Measurements from ENCODE around the gene SUN1. TPM values are rescaled to one million over a fixed set of nuclear protein-coding genes. Genes with fewer than 3 reads are reported as not detected.

SUN1 gene
- total and polyA plus RNA-seq, 10 of the 15 experiments (the other 5 are each of a cell fraction or from before 2014, with no cell fraction given): 27.8 to 107 (median 65.8) TPM

- ChIA-PET CTCF (no interaction called here), SMC1A (ENCODE audit: uncharacterized antibody, unreplicated experiment) (no interaction called here), POLR2A (no interaction called here), RAD21 (ENCODE audit: unreplicated experiment) (no interaction called here)
- H3K27ac ChIP-seq (ENCODE audit: control insufficient read depth, insufficient read depth): no peak overlapping the region
- no peaks in the 10 kb centered on the region for H3K4me1 ChIP-seq (ENCODE audit: control insufficient read depth, insufficient read depth, low read length)
- no peak overlapping the region for H2AFZ ChIP-seq (ENCODE audit: control insufficient read depth, low read depth, low read length)
- H3K36me3 ChIP-seq (ENCODE audit: control insufficient read depth in 2 of 2, insufficient read depth in 2 of 2, low read length in 1 of 2): peaks cover 5 to 33% of the 10 kb centered on the region in 2 experiments; a peak in 3 of 4 replicates
- no peaks in the 10 kb centered on the region for H3K27me3 ChIP-seq (replicated peaks in 1 of 2; ENCODE audit: control insufficient read depth in 2 of 2, insufficient read depth in 2 of 2, low read length in 1 of 2)
- 87% methylated on average over 30 of the region's 30 CpGs for WGBS (ENCODE audit: insufficient coverage, insufficient replicate concordance, low lambda C conversion rate, missing lambda C conversion rate)
- ATAC-seq (no peak), FAIRE-seq (no peak), DNase-seq (ENCODE audit: low read depth, low spot score) (no peak)
- H3K4me3 ChIP-seq: no peak overlapping the region
- intact Hi-C loops (cut with micrococcal nuclease; ENCODE audit: unreplicated experiment) (no loop called here), in situ Hi-C loops (cut with MboI) (no loop called here)
- peaks cover 3% of the 10 kb centered on the region; the same call in 1 of the 2 replicates for H4K20me1 ChIP-seq (ENCODE audit: control insufficient read depth, insufficient read depth)
- H3K9me3 ChIP-seq (replicated peaks; ENCODE audit: control insufficient read depth, insufficient read depth, low read length): no peaks in the 10 kb centered on the region; the same call in 2 of the 3 replicates
- no peak overlapping the region for H3K4me2 ChIP-seq (ENCODE audit: control insufficient read depth, insufficient read depth)
- peaks cover 31% of the 10 kb centered on the region for H3K79me2 ChIP-seq (ENCODE audit: control insufficient read depth, insufficient read depth, low read length)
- no TSS peak for BruUV-seq (replicated peaks)
- H3K9ac ChIP-seq (ENCODE audit: control insufficient read depth, insufficient read depth, low read length): no peak overlapping the region
- TF ChIP-seq ZNF592 (IDR thresholded peaks at IDR 0.05): no peak
- TF ChIP-seq PML (IDR thresholded peaks at IDR 0.05; ENCODE audit: low read length): no peak
- no peak for TF ChIP-seq IRF3 (IDR thresholded peaks at IDR 0.05)
- TF ChIP-seq IRF5 (IDR thresholded peaks at IDR 0.05; ENCODE audit: borderline replicate concordance): no peak
- no peak for TF ChIP-seq TAF1 (IDR thresholded peaks at IDR 0.05; ENCODE audit: borderline replicate concordance, low read depth, low read length)
- no peak for TF ChIP-seq MTA2 (IDR thresholded peaks at IDR 0.05; ENCODE audit: low read depth)
- no peak for TF ChIP-seq SUZ12 (IDR thresholded peaks at IDR 0.05; ENCODE audit: unreplicated experiment)
- no peak for TF ChIP-seq KAT2A (conservative IDR thresholded peaks at IDR 0.05; ENCODE audit: control insufficient read depth, low read depth, low read length)
- TF ChIP-seq SKIL (IDR thresholded peaks at IDR 0.05; ENCODE audit: low read depth, poor library complexity, severe bottlenecking): no peak
- TF ChIP-seq CHD4 (IDR thresholded peaks at IDR 0.05): no peak
- TF ChIP-seq ASH2L (IDR thresholded peaks at IDR 0.05; ENCODE audit: borderline replicate concordance, low read depth): no peak
- TF ChIP-seq CBFB (IDR thresholded peaks at IDR 0.05; ENCODE audit: low read depth): no peak
These were observed 53.8 kb downstream of the SUN1 start for GRCh38 chr7:885893-886625.
